ENCODE data around the gene TBX10. TPM values are rescaled to one million over a fixed set of nuclear protein-coding genes. Genes with fewer than 3 reads are reported as not detected.

The TBX10 gene
- polyA plus RNA-seq, 1 donor from 2014 or later: not detected

GRCh38 chr11:67648140-67648795, 8.7 kb upstream of the TBX10 start:
- H2AFZ ChIP-seq (ENCODE audit: low read depth, low read length): no peak overlapping the region
- no peaks in the 10 kb centered on the region for H3F3A ChIP-seq (ENCODE audit: insufficient read depth, low read length, poor library complexity, severe bottlenecking)
- no peak overlapping the region for H3K27ac ChIP-seq (ENCODE audit: low read length)
- no peaks in the 10 kb centered on the region for H3K9me3 ChIP-seq (ENCODE audit: low read length)
- H3K4me3 ChIP-seq (ENCODE audit: low read length): no peak overlapping the region
- H3K9me2 ChIP-seq (ENCODE audit: insufficient read depth, low read length): no peaks in the 10 kb centered on the region
- no peaks in the 10 kb centered on the region for H3K27me3 ChIP-seq (ENCODE audit: insufficient read depth, low read depth, low read length)
- no peaks in the 10 kb centered on the region for H3K36me3 ChIP-seq (ENCODE audit: insufficient read depth, low read length)
- H3K4me2 ChIP-seq (ENCODE audit: low read length): no peak overlapping the region
- H4K20me1 ChIP-seq (ENCODE audit: insufficient read depth): no peaks in the 10 kb centered on the region
- no peak overlapping the region for H3K9ac ChIP-seq (ENCODE audit: low read length)
- TF ChIP-seq, protein P1, sequence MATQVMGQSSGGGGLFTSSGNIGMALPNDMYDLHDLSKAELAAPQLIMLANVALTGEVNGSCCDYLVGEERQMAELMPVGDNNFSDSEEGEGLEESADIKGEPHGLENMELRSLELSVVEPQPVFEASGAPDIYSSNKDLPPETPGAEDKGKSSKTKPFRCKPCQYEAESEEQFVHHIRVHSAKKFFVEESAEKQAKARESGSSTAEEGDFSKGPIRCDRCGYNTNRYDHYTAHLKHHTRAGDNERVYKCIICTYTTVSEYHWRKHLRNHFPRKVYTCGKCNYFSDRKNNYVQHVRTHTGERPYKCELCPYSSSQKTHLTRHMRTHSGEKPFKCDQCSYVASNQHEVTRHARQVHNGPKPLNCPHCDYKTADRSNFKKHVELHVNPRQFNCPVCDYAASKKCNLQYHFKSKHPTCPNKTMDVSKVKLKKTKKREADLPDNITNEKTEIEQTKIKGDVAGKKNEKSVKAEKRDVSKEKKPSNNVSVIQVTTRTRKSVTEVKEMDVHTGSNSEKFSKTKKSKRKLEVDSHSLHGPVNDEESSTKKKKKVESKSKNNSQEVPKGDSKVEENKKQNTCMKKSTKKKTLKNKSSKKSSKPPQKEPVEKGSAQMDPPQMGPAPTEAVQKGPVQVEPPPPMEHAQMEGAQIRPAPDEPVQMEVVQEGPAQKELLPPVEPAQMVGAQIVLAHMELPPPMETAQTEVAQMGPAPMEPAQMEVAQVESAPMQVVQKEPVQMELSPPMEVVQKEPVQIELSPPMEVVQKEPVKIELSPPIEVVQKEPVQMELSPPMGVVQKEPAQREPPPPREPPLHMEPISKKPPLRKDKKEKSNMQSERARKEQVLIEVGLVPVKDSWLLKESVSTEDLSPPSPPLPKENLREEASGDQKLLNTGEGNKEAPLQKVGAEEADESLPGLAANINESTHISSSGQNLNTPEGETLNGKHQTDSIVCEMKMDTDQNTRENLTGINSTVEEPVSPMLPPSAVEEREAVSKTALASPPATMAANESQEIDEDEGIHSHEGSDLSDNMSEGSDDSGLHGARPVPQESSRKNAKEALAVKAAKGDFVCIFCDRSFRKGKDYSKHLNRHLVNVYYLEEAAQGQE (IDR thresholded peaks at IDR 0.05; ENCODE audit: borderline replicate concordance): no peak
- TF ChIP-seq TAF1 (IDR thresholded peaks at IDR 0.05; ENCODE audit: low read depth) (no peak), SMC3 (conservative IDR thresholded peaks at IDR 0.05; ENCODE audit: poor library complexity) (no peak), EP300 (conservative IDR thresholded peaks at IDR 0.05; ENCODE audit: poor library complexity, severe bottlenecking) (no peak), EZH2 (IDR thresholded peaks at IDR 0.05; ENCODE audit: borderline replicate concordance, insufficient read depth, low read length, poor library complexity, severe bottlenecking) (no peak), RAD21 (conservative IDR thresholded peaks at IDR 0.05) (no peak), MXI1 (conservative IDR thresholded peaks at IDR 0.05; ENCODE audit: poor library complexity, severe bottlenecking) (no peak)
- TF ChIP-seq, protein P2, sequence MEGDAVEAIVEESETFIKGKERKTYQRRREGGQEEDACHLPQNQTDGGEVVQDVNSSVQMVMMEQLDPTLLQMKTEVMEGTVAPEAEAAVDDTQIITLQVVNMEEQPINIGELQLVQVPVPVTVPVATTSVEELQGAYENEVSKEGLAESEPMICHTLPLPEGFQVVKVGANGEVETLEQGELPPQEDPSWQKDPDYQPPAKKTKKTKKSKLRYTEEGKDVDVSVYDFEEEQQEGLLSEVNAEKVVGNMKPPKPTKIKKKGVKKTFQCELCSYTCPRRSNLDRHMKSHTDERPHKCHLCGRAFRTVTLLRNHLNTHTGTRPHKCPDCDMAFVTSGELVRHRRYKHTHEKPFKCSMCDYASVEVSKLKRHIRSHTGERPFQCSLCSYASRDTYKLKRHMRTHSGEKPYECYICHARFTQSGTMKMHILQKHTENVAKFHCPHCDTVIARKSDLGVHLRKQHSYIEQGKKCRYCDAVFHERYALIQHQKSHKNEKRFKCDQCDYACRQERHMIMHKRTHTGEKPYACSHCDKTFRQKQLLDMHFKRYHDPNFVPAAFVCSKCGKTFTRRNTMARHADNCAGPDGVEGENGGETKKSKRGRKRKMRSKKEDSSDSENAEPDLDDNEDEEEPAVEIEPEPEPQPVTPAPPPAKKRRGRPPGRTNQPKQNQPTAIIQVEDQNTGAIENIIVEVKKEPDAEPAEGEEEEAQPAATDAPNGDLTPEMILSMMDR (IDR thresholded peaks at IDR 0.05; ENCODE audit: poor library complexity, severe bottlenecking): no peak
- H3K79me2 ChIP-seq (replicated peaks; ENCODE audit: insufficient read depth, low read length): no peaks in the 10 kb centered on the region

GRCh38 chr11:67647471-67647870, 7.9 kb upstream of the TBX10 start:
- H3K9ac ChIP-seq (ENCODE audit: low read length): no peak overlapping the region
- no peak overlapping the region for H3K27ac ChIP-seq (ENCODE audit: low read length)
- no peaks in the 10 kb centered on the region for H3K36me3 ChIP-seq (ENCODE audit: insufficient read depth, low read length)
- no peaks in the 10 kb centered on the region for H3K79me2 ChIP-seq (replicated peaks; ENCODE audit: insufficient read depth, low read length)
- no peaks in the 10 kb centered on the region for H4K20me1 ChIP-seq (ENCODE audit: insufficient read depth)
- H3K27me3 ChIP-seq (ENCODE audit: insufficient read depth, low read depth, low read length): no peaks in the 10 kb centered on the region
- H3K9me2 ChIP-seq (ENCODE audit: insufficient read depth, low read length): no peaks in the 10 kb centered on the region
- H3K4me3 ChIP-seq (ENCODE audit: low read length): no peak overlapping the region
- H3K9me3 ChIP-seq (ENCODE audit: low read length): no peaks in the 10 kb centered on the region
- no peak overlapping the region for H2AFZ ChIP-seq (ENCODE audit: low read depth, low read length)
- H3K4me2 ChIP-seq (ENCODE audit: low read length): no peak overlapping the region
- TF ChIP-seq, protein P2 (IDR thresholded peaks at IDR 0.05; ENCODE audit: poor library complexity, severe bottlenecking): no peak
- no peak for TF ChIP-seq SMC3 (conservative IDR thresholded peaks at IDR 0.05; ENCODE audit: poor library complexity)
- no peaks in the 10 kb centered on the region for H3F3A ChIP-seq (ENCODE audit: insufficient read depth, low read length, poor library complexity, severe bottlenecking)

Measured in neural cell (in vitro differentiated cells).